ENCODE measurements around the gene ZNF397.
A peak's percentile ranks its signal among the peaks of the same experiment; 100 is the strongest.

DNA sequence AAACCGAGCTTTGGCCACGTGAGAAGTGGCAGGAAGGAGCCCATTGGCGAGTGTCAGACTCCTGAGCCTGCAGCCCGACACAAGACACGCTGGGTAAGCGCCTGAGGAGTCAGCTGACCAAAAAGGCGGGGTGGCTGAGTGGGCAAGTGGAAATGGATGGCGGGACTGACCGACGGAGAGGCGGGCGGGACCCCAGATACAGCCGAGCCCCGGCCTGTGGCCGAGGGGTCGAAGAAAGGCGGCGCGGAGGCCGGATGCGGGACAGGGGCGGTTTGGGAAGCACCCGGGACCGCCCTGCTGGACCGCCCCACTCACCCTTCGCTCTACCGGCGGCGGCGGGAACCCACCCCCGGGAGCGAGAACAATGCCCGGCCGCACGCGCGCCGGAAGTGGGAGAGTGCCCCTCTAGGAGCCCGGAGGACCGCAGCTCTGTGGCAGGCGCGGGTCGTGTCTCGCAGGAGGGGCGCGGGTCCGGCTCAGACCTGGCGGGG, 26.4 kb downstream of the ZNF397 start:
- TF ChIP-seq, protein P1, sequence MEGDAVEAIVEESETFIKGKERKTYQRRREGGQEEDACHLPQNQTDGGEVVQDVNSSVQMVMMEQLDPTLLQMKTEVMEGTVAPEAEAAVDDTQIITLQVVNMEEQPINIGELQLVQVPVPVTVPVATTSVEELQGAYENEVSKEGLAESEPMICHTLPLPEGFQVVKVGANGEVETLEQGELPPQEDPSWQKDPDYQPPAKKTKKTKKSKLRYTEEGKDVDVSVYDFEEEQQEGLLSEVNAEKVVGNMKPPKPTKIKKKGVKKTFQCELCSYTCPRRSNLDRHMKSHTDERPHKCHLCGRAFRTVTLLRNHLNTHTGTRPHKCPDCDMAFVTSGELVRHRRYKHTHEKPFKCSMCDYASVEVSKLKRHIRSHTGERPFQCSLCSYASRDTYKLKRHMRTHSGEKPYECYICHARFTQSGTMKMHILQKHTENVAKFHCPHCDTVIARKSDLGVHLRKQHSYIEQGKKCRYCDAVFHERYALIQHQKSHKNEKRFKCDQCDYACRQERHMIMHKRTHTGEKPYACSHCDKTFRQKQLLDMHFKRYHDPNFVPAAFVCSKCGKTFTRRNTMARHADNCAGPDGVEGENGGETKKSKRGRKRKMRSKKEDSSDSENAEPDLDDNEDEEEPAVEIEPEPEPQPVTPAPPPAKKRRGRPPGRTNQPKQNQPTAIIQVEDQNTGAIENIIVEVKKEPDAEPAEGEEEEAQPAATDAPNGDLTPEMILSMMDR (IDR thresholded peaks at IDR 0.05; ENCODE audit: extremely low read depth in 1 of 2, insufficient read depth in 1 of 2, low read depth in 1 of 2, low read length in 2 of 2): no peak
- no peak for TF ChIP-seq POLR2A (IDR thresholded peaks at IDR 0.05; ENCODE audit: low read depth, low read length)
- TF ChIP-seq JUN (IDR thresholded peaks at IDR 0.05; ENCODE audit: borderline replicate concordance, insufficient read depth, insufficient read length, low read depth): no peak
- no peak for TF ChIP-seq GATA2 (IDR thresholded peaks at IDR 0.05; ENCODE audit: insufficient read depth, insufficient read length, low read depth, low read length)
- no peak for TF ChIP-seq EZH2 (IDR thresholded peaks at IDR 0.05; ENCODE audit: borderline replicate concordance, low read depth, low read length, severe bottlenecking)
- TF ChIP-seq POLR2AphosphoS5 (IDR thresholded peaks at IDR 0.05; ENCODE audit: insufficient read depth, low read depth, low read length): peak; percentile 52
- TF ChIP-seq, protein P2, sequence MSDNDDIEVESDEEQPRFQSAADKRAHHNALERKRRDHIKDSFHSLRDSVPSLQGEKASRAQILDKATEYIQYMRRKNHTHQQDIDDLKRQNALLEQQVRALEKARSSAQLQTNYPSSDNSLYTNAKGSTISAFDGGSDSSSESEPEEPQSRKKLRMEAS (IDR thresholded peaks at IDR 0.05; ENCODE audit: insufficient read depth, insufficient read length): no peak
- TF ChIP-seq MYC (IDR thresholded peaks at IDR 0.05; ENCODE audit: low read depth, low read length): no peak

Data from endothelial cell of umbilical vein (primary cell).